Measurements from ENCODE around the gene TAOK2.
A peak's percentile ranks its signal among the peaks of the same experiment; 100 is the strongest.
"Not testable (repeated sequence)": the region's sequence is repeated elsewhere in the genome, so short reads cannot be mapped to it uniquely, and the experiment has no call there.

TAOK2 gene

DNA sequence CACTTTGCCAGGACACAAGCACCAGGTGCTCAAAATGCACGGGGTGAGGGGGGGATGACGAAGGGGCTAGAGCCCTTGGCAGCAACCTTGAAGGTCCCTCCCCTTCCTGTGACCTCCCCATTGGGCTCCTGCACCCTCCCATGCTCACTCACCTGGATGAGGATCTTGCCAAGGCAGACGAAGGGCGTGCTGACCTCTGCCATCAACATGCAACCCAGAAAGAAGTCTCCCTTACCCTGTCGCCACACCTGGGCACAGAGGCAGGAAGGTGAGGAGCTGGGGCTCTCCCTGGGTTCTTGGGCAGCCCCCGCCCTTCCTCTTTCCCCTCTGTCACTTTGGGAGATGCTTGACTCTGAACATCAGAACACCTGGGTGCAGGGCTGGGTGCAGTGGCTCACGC lies 51.9 kb downstream of the TAOK2 start:
- no peak for DNase-seq

DNA sequence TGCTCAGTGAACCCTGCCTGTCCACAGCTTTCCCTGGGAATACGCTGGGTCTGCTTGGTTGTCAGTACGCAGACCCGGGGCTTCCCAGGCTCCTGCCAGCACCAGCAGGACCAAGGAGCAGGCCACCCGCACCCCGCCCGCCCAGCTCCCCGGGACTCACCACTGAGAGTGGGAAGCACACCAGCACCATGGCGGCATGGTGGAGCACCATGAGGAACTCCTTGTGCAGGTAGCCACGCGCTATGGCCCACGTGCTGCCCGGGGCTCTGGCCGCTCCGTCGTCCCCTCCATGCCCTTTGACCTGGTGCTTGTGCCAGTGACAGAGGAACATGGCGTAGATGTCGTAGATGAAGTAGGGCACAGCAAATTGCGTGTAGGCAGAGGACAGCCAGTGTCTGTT lies 52.8 kb downstream of the TAOK2 start:
- DNase-seq = no peak

DNA sequence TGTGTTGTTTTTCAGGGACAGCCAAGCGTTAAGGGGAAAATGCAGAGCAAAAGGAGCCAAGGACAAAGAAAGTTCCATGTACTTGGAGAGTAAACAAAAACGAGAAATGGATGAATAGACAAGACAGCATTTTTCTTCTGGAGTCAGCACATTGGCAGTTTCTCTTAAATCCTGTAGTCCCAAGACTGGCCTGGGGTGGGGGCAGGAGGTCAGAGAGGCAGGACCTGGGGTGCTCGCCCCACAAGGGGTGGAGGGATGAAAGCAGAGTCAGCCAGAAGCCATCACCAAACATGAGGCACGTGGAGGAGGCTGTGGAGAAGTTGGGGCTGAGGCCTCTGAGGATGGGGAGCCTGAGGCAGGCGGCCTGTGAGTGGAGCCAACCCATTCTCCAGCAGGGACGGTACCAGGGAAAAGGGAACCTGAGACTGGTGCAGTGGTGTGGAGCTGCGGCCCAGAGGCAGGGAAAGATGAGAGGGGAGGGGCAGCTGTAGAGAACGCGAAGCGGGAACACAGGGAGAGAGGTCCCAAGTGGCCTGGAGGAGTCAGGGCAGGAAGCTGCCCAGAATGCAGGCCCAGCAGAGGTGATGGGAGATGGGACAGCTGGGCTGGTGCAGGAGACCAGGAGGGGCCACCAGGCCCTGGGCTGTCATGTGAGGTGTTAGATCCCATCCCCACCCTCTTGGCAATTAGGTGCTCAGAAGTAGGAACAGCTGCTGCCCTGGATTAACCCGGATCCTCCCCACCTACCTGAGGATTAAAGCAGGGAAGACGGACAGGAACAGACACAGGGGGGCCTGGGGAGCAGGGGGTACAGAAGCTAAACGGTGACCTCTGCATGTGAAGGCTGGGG lies 54.1 kb downstream of the TAOK2 start:
- DNase-seq = no peak

DNA sequence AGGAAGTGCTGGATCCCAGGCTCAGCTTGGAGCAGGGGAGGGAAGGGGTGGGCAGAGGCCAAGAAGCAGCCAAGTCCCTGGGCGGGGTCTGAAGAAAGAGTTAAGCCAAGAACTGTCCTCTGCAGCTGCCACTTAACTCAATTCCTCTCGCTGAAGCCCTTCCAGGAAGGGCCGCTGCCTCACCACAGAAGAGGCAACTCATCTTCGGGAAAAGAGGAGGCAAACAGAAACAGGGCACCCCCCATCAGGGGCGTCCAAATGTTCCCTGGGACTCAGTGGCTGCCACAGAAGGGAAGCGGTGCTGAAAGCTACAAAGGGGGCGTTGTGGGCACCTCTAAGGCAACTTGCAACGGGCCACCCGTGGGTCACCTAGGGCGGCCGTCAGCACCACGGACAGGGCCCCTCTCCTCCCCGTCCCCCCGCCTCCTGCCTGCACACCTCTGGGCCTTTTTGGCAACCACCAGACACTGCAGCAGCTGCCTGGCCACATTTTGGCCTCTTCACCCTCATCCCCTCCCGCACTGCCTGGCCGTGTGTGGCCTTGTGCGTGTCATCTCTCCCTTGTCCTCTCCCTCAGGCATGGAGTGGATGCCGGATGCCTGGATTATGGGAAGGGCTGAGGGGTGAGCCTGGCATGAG lies 54.9 kb downstream of the TAOK2 start:
- no peak for DNase-seq

DNA sequence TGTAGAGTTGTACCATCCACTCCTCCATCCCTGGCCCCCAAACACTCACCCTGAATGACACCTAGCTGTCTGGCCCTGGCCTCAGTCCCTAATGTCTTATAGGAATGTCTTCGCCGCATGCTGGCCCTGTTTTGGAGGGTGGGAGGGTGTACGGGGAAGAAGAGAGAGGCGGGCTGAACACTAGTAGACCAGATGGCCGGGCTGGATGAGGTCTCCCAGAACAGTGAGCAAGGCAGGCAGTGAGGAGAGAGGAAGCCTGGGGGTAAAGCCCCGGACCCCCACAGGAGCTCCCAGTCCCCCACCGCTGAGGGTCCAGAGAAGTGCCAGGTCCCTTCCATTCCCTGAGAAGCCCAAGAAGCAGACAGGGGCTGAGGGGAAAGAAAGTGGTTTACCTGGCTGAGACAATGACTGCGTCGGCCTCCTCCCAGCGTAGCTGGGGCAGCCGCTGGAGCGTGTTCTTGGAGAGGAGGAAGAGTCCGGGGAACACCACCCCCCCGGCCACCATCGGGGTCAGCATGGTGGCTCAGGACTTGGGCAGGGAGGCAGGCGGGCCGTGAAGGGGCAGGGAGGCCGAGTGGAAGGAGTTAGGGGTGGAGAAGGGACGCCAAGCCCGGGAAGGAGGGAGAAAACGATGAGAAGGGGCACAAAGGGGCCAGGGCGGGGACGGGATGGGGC lies 56.5 kb downstream of the TAOK2 start:
- no peak for DNase-seq

DNA sequence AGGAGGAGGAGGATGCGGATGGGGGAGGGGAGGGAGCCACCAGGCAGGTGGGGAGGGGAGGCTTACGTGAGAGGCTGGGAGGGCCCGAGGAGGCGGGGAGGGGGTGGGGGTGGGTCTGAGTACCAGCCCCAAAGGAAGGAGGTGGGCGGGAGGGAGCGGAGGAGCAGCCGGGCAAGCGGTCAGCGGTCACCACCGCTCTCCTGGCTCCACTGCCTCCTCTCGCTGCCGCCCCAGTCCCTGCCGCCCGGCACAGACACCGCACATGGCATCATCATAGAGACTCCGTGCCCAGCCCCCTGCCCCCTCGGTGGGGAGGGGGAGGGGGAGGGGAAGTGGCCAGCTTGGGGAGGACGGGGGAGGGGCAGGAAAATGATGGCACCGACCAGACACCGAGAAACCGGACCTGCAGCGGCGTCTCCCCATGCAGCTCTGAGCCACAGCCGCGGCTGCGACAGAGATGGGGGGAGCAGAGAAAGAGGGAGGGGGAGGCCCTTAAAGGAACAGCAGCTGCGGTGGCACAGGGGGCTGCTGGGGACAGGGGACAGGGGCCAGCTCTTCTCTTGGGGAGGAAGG lies 57.3 kb downstream of the TAOK2 start, which contains the start of gene TLCD3B:
TSS of gene TLCD3B (minus strand) at position 431 of the 573 bp plus-strand sequence. CDS start 744 bp downstream, outside the sequence.
- DNase-seq = no peak

DNA sequence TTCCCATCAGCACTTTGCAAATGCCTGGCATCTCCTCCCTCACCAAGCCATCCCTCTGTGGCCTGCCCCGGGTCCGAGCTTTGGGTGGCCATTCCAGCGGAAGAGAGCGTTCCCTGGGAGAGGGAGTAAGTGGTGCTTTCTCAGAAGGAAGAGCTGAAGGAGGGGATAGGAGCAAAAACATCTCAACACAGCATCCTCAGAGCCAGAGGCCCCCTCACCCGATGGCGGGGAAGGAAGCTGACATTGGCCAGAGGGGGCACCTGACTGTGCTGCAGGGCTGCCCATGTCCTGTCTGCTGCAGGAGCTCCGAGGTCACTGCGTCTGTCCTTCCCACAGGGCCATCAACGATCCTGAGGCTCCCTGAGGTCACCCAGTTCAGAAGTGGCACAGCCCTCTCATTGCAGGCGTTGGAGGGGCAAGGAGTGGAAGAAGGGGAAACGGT lies 57.8 kb downstream of the TAOK2 start:
- no peak for DNase-seq

DNA sequence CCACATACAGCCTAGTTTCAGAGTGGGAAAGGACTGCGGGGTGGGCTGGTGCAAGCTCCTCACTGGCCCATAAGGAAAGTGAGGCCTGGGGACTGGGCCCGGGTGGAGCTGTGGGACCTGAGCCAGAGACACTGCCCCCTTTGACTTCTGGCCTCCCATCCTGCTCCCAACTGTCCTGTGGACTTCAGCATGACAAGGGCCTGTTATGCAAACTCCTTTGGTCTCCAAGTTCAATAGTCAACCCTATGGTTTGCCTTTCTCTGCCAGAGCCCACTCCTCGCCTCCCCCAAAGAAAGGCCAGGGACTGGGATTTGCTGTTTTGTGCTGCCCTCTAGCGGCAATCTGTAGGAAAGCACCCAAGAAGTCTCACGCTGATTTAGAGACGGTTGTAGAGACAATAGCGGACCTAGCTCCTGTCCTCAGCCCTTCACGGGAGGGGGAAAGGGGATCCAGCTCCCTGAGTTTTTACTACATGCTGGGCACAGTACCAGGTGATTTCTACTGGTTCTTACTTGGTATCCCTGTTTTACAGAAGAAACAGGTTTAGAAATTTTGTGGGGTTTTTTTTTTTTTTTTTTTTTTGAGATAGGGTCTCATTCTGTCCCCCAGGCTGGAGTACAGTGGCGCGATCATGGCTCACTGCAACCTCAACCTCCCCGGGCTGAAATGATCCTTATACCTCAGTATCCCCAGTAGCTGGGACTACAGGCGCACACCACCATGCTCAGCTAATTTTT lies 58.6 kb downstream of the TAOK2 start:
- peak; percentile 46 for DNase-seq

DNA sequence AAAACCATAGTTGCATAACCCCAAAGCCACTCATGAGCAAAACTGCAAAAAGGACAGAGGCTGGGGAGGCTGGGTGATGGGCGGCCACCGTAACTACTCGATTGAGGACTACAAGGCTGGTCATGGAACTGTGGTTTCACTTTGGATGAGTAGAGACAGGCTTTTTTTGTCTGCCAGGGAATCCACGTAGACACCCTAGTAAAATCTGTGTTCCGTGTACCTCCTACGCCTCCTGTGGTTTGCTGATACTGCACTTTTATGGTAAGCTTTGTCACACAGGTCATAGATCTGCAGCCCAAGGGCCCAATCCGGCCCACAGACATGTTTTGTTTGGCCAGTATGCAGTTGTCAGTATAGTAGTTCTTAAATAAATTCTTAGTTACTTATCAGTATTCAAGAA lies 59.6 kb downstream of the TAOK2 start:
- no peak for DNase-seq

DNA sequence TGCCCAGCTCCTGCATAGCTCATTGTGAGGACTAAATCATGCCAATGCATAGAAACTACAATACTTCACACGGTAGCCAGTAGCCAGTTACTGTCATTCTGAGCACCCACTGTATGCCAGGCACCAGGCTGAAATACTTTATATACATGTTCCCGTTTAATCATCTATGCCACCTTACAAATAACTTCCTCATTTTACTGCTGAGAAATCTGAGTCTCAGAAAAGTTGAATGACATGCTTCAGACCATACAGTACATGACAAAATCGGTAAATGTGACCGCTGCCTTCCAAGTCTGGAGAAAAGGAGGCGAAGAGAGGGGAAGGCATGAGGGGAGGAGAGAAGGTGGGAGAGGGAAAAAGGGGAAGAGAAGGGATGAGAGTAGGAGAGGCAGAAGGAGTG lies 66.6 kb downstream of the TAOK2 start:
- no peak for DNase-seq

DNA sequence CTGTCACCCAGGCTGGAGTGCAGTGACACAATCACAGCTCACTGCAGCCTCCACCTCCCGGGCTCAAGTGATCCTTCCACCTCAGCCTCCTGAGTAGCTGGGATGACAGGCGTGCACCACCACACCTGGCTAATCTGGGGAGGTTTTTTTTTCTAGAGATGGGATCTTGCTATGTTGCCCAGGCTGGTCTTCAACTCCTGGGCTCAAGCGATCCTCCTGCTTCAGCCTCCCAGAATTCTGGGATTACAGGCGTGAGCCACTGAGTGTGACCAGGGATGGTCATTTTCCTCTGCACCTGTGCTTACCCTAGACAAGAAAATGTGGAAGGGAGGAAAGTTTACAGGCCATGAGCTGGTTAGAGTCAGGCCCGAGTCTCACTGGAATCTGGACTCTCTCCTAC lies 67.0 kb downstream of the TAOK2 start:
- not testable (repeated sequence) for DNase-seq

DNA sequence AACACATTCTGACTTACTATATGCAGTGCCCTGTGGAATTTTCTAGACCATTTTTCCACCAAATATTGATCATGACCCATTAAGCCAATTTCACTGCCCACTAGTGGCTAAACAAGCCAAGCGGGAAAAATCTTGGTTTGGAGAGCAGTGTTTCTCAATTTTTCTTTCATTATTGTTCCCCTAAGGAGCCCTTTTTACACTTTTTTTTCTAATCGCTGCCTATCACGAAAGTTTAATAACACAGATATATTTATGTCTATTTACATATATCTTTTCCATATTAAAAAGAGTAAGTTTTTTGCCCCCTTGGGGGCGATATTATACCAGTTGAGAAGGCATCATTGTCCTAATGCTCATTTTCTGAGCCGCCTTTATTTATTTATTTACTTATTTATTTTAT lies 68.2 kb downstream of the TAOK2 start:
- no peak for DNase-seq
